LNCaP clone FGC (cell line): Measurements from ENCODE around the gene ELN.

Experiments used
- DNase-seq: peaks from one replicate; pipeline ENCODE4 v3.0.0-alpha.2; 2011; ENCODE audit warnings: low read depth
- H3K4me3 ChIP-seq: 2 replicates; pipeline ENCODE4 v1.5.1; 2011; ENCODE audit warnings: mild to moderate bottlenecking, low read depth, low read length, control low read depth
- CTCF ChIP-seq: IDR thresholded peaks from 2 replicates; pipeline ENCODE4 v1.5.1; 2012; ENCODE audit warnings: mild to moderate bottlenecking; ENCODE audit not compliant: control insufficient read depth, insufficient read depth; ENCODE audit errors: extremely low read depth

Gene ELN

GRCh38 chr7:74074770-74075169 lies 46.8 kb downstream of the ELN start:
- H3K4me3 ChIP-seq: no peak overlapping the region
- no peak for TF ChIP-seq CTCF
- no peak for DNase-seq

- no peak for DNase-seq
- H3K4me3 ChIP-seq: no peak overlapping the region
- TF ChIP-seq CTCF: no peak
Measured at GRCh38 chr7:74078461-74078860, 50.5 kb downstream of the ELN start.

- no peak for DNase-seq
- peak overlapping the region; percentile 41 for H3K4me3 ChIP-seq
- no peak for TF ChIP-seq CTCF
Measured at GRCh38 chr7:74082770-74083116, 54.8 kb downstream of the ELN start.

- peak within 1 kb of the TSS; percentile 75 for H3K4me3 ChIP-seq
- no peak for DNase-seq
- TF ChIP-seq CTCF: no peak
Measured at GRCh38 chr7:74083117-74083876, 55.3 kb downstream of the ELN start, which contains the start of gene LIMK1. TSS of gene LIMK1 (plus strand) at chr7:74083804. CDS start at chr7:74083991, 187 bp downstream.

GRCh38 chr7:74083928-74084721 lies 56.2 kb downstream of the ELN start:
- H3K4me3 ChIP-seq: peak overlapping the region; percentile 75
- no peak for DNase-seq
- TF ChIP-seq CTCF: no peak

- no peak for DNase-seq
- H3K4me3 ChIP-seq: peak overlapping the region; percentile 75
- no peak for TF ChIP-seq CTCF
Measured at GRCh38 chr7:74084722-74085578, 57.0 kb downstream of the ELN start.
